ENCODE results near the gene TMEM183A. TPM values are rescaled to one million over a fixed set of nuclear protein-coding genes. Genes with fewer than 3 reads are reported as not detected.
A peak's percentile ranks its signal among the peaks of the same experiment; 100 is the strongest.
"Not testable (repeated sequence)": the region's sequence is repeated elsewhere in the genome, so short reads cannot be mapped to it uniquely, and the experiment has no call there.

Gene TMEM183A
- total RNA-seq, 2 experiments from 2014 or later: 76.5 to 82.2 TPM

DNA sequence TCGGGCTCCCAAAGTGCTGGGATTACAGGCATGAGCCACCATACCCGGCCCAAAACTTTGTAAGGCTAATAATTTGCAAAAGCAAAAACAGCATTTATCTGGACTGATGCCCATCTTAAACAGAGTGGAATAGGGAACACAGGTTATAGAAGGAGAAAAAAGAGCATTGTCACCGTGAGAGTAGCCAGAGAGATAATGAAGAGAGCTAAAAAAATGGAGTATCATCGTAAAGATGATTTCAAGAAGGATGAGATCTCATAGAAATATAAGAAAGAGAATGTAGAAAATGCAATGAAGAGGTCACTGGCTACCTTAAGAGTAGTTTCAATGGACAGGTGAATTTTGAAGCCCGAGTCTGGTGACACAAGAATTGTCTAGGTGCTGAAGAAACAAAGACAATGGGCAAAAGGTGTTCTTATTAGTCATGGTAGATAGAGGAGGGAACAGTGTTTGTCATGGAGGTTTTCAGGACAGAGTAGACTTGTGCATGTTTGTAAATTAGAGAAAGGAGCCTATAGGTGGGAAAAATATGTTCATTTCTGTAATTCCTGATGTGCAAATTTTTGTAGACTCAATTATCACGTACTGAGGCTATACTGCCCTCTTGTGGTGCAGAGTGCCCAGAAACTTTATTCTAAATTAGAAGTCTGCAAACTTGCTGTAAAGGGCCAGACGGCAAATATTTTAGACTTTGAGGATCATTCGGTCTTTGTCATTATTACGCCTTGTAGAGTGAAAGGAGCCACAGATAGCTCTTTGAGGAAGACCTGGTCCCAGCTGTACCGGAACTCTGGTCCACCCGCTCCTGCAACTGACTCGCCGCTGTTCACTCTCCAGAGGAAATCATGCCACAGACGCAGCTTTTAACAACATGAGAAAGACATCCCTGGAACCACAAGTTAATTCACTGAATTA, 8.1 kb upstream of the TMEM183A start:
- ChIA-PET POLR2A (interaction anchor here (1.1 to 1.5 kb wide), 2 partner anchors 29 kb away, joined by 3 to 4 read pairs; no protein-coding TSS in a partner anchor), CTCF (interaction anchor here (0.6 to 4.4 kb wide), 48 partner anchors 8 to 279 kb away, joined by 3 to 44 read pairs (median 4); partner anchors contain the start of genes KLHL12, RABIF and TMEM183A)
- intact Hi-C loops (cut with micrococcal nuclease): loop anchor here (10.0 kb wide), 1 partner anchor 114 kb away; the partner anchor contains the start of gene RABIF
- H3K4me1 Mint-ChIP-seq (ENCODE audit: low read depth): peaks cover 8% of the 10 kb centered on the region
- H3K27me3 Mint-ChIP-seq: peaks cover 25% of the 10 kb centered on the region
- no peak overlapping the region for H3K27ac Mint-ChIP-seq
- DNase-seq: peak; percentile 85
- H3K4me3 Mint-ChIP-seq: peak overlapping the region; percentile 49
- TF ChIP-seq, protein P1, sequence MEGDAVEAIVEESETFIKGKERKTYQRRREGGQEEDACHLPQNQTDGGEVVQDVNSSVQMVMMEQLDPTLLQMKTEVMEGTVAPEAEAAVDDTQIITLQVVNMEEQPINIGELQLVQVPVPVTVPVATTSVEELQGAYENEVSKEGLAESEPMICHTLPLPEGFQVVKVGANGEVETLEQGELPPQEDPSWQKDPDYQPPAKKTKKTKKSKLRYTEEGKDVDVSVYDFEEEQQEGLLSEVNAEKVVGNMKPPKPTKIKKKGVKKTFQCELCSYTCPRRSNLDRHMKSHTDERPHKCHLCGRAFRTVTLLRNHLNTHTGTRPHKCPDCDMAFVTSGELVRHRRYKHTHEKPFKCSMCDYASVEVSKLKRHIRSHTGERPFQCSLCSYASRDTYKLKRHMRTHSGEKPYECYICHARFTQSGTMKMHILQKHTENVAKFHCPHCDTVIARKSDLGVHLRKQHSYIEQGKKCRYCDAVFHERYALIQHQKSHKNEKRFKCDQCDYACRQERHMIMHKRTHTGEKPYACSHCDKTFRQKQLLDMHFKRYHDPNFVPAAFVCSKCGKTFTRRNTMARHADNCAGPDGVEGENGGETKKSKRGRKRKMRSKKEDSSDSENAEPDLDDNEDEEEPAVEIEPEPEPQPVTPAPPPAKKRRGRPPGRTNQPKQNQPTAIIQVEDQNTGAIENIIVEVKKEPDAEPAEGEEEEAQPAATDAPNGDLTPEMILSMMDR (IDR thresholded peaks at IDR 0.05): peak; percentile 86
- no peaks in the 10 kb centered on the region for H3K36me3 Mint-ChIP-seq (ENCODE audit: low read depth)
- no peaks in the 10 kb centered on the region for H3K9me3 Mint-ChIP-seq
- peak; percentile 49 for ATAC-seq

DNA sequence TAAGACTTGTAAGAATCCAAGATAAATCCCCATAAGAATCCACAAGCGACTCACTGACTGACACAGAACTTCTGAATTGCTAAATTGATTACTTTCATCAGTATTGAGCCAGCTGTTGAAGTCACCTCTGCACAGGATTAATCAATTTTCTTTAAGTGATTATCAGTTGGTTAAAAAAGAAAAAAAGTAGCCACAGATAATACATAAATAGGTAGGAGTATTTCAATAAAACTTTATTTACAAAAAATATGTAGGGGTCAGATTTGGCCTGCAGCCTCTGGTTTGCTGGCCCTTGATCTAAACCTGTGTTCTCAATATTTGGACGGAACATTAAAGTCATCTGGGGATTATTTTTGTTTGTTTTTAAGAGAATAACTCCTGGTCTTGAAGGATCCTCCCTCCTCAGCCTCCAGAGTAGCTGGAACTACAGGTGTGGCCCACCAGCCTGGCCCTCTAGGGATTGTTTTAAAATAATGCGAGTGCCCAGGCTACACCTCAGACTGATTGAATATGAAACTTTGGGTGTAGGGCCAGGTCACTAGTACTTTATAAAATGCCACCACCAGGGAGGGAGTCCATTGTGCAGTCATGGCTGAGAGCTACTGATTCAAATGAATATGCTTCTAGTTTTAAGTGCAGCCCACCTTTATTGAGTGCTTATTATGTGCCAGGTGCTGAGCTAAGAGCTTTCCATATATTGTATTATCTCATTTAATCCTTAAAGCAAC, 6.8 kb upstream of the TMEM183A start:
- ChIA-PET POLR2A (interaction anchor here (0.6 kb wide), 1 partner anchor 46 kb away, joined by 5 read pairs; no protein-coding TSS in a partner anchor), CTCF (interaction anchor here (0.7 to 4.4 kb wide), 25 partner anchors 9 to 281 kb away, joined by 3 to 44 read pairs (median 6); no protein-coding TSS in a partner anchor)
- TF ChIP-seq, protein P1 (IDR thresholded peaks at IDR 0.05): no peak
- Mint-ChIP-seq H3K4me3 (no peak overlapping the region), H3K9me3 (no peaks in the 10 kb centered on the region), H3K36me3 (ENCODE audit: low read depth) (no peaks in the 10 kb centered on the region), H3K4me1 (ENCODE audit: low read depth) (peaks cover 8% of the 10 kb centered on the region), H3K27me3 (peaks cover 19% of the 10 kb centered on the region), H3K27ac (no peak overlapping the region)
- ATAC-seq (no peak), DNase-seq (no peak)
- intact Hi-C loops (cut with micrococcal nuclease): loop anchor here (10.0 kb wide), 2 partner anchors 246 to 656 kb away; partner anchors contain the start of genes PPP1R12B and UBE2T

DNA sequence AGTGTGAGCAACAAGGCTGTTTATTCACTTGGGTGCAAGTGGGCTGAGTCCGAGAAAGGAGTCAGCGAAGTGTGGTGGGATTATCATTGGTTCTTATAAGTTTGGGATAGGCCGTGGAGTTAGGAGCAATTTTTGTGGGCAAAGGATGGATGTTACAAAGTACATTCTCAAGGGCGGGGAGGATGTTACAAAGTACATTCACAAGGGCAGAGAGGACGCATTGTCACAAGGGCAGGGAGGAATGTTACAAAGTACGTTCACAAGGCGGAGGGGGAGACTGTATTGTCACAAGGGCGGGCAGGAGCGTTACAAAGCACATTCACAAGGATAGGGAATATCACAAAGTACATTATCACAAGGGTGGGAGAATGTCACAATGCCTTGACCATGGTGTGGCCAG, 5.2 kb upstream of the TMEM183A start:
- H3K4me3 Mint-ChIP-seq: no peak overlapping the region
- H3K27me3 Mint-ChIP-seq: peaks cover 12% of the 10 kb centered on the region
- ChIA-PET CTCF (interaction anchor here (1.6 to 4.4 kb wide), 2 partner anchors 13 to 34 kb away, joined by 8 to 44 read pairs; no protein-coding TSS in a partner anchor), POLR2A (no interaction called here)
- intact Hi-C loops (cut with micrococcal nuclease): loop anchor here (10.0 kb wide), 2 partner anchors 247 to 657 kb away; partner anchors contain the start of genes PPP1R12B and UBE2T
- peaks cover 17% of the 10 kb centered on the region for H3K4me1 Mint-ChIP-seq (ENCODE audit: low read depth)
- peak overlapping the region; percentile 2 for H3K27ac Mint-ChIP-seq
- no peaks in the 10 kb centered on the region for H3K36me3 Mint-ChIP-seq (ENCODE audit: low read depth)
- no peak for DNase-seq
- TF ChIP-seq, protein P1 (IDR thresholded peaks at IDR 0.05): no peak
- no peak for ATAC-seq
- no peaks in the 10 kb centered on the region for H3K9me3 Mint-ChIP-seq

DNA sequence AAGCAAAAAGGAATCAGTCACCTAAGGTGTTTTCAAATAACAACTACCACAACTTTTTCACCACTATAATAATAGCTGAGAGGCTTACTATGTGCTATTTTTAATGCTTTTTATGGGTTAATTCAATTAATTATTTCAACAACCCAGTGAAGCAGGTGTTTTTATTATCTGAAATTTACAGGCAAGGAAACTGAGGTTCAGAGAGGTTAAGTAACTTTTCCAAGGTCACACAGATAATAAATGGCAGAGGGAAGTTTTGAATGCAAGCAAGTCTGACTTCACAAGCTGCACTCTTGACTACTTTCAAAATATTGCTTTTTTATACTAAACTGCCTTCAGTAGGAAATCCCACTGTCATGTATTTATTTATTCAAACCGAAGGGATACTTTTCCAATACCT, 4.2 kb upstream of the TMEM183A start:
- DNase-seq (no peak), ATAC-seq (no peak)
- intact Hi-C loops (cut with micrococcal nuclease): loop anchor here (10.0 kb wide), 2 partner anchors 248 to 658 kb away; partner anchors contain the start of genes PPP1R12B and UBE2T
- Mint-ChIP-seq H3K27me3 (peaks cover 6% of the 10 kb centered on the region), H3K4me1 (ENCODE audit: low read depth) (peaks cover 19% of the 10 kb centered on the region), H3K36me3 (ENCODE audit: low read depth) (no peaks in the 10 kb centered on the region), H3K9me3 (no peaks in the 10 kb centered on the region), H3K4me3 (no peak overlapping the region), H3K27ac (no peak overlapping the region)
- POLR2A ChIA-PET: no interaction called here
- CTCF ChIA-PET: no interaction called here
- TF ChIP-seq, protein P1 (IDR thresholded peaks at IDR 0.05): no peak

DNA sequence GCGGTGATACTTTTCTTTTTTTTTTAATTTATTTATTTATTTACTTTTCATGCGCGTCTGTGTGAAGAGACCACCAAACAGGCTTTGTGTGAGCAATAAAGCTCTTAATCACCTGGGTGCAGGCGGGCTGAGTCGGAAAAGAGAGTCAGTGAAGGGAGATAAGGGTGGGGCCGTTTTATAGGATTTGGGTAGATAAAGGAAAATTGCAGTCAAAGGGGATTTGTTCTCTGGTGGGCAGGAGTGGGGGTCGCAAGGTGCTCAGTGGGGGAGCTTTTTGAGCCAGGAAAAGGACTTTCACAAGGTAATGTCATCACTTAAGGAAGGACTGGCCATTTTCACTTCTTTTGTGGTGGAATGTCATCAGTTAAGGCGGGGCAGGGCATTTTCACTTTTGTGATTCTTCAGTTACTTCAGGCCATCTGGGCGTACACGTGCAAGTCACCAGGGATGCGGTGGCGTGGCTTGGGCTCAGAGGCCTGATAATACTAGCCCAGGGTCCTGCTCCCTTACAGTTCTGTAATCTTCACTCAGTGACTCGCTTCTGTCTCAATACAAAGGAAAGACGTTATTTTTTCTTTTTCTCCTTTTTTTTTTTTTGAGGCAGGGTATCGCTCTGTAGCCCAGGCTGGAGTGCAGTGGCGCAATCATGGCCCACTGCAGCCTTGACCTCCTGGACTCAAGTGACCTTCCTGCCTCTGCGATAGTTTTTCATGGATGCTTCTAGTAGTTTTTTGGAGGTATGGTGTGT, 1.6 kb upstream of the TMEM183A start:
- intact Hi-C loops (cut with micrococcal nuclease): loop anchor here (10.0 kb wide), 2 partner anchors 251 to 661 kb away; partner anchors contain the start of genes PPP1R12B and UBE2T
- H3K27me3 Mint-ChIP-seq; DNase-seq; H3K9me3 Mint-ChIP-seq; H3K36me3 Mint-ChIP-seq (ENCODE audit: low read depth); ATAC-seq: not testable (repeated sequence)
- H3K4me3 Mint-ChIP-seq: peak overlapping the region; percentile 83
- CTCF ChIA-PET: interaction anchor here (1.0 to 1.7 kb wide), 2 partner anchors 14 to 37 kb away, joined by 3 to 8 read pairs; no protein-coding TSS in a partner anchor
- POLR2A ChIA-PET: interaction anchor here (0.7 to 3.2 kb wide), 9 partner anchors 11 to 199 kb away, joined by 3 to 14 read pairs (median 5); partner anchors contain the start of genes CYB5R1 and KLHL12
- peaks cover 22% of the 10 kb centered on the region for H3K4me1 Mint-ChIP-seq (ENCODE audit: low read depth)
- H3K27ac Mint-ChIP-seq: peak overlapping the region; percentile 98
